Measurements from ENCODE around the gene CAMK2N2. TPM values are rescaled to one million over a fixed set of nuclear protein-coding genes. Genes with fewer than 3 reads are reported as not detected.

The CAMK2N2 gene
- polyA plus RNA-seq, 1 donor (not counting 4 experiments of a cell fraction or from before 2014, with no cell fraction given) = 0.18 TPM

GRCh38 chr3:184275961-184276910, 14.9 kb upstream of the CAMK2N2 start, which contains the start of gene ECE2:
Gene ECE2 (plus strand): TSS chr3:184276022. CDS start chr3:184276154, 132 bp downstream.
- no peak within 1 kb of the TSS for H3K27ac ChIP-seq (ENCODE audit: control insufficient read depth, insufficient read depth, low read length)
- no peaks in the 10 kb centered on the region for H3K79me2 ChIP-seq (ENCODE audit: control insufficient read depth, insufficient read depth, low read length)
- H3K9me1 ChIP-seq (ENCODE audit: control insufficient read depth, extremely low read depth, insufficient read depth, low read length) = no peaks in the 10 kb centered on the region
- no peaks in the 10 kb centered on the region for H4K20me1 ChIP-seq (ENCODE audit: control insufficient read depth, extremely low read depth, insufficient read depth, low read length)
- H2AFZ ChIP-seq (ENCODE audit: control insufficient read depth, low read length) = no peak within 1 kb of the TSS
- no peak within 1 kb of the TSS for H3K9ac ChIP-seq (ENCODE audit: control insufficient read depth, extremely low read depth, insufficient read depth, low read length)
- no peaks in the 10 kb centered on the region for H3K4me1 ChIP-seq (ENCODE audit: control insufficient read depth, extremely low read depth, insufficient read depth, low read length)
- DNase-seq (ENCODE audit: low read depth, low spot score) (no peak), FAIRE-seq (no peak)
- H3K4me2 ChIP-seq (ENCODE audit: control insufficient read depth, extremely low read depth, insufficient read depth, low read depth, low read length) = no peak within 1 kb of the TSS
- peaks cover 40% of the 10 kb centered on the region for H3K27me3 ChIP-seq (ENCODE audit: control insufficient read depth, extremely low read depth, insufficient read depth, low read length)
- TF ChIP-seq EZH2 (IDR thresholded peaks at IDR 0.05; ENCODE audit: low read length) = no peak
- no peak for TF ChIP-seq CTCF (optimal IDR thresholded peaks at IDR 0.05 in 1 of 3, IDR thresholded peaks at IDR 0.05 in 1 of 3, conservative IDR thresholded peaks at IDR 0.05 in 1 of 3; ENCODE audit: extremely low read depth in 1 of 3, insufficient read depth in 2 of 3, low read length in 3 of 3)
- no peaks in the 10 kb centered on the region for H3K36me3 ChIP-seq (ENCODE audit: control insufficient read depth in 2 of 2, extremely low read depth in 1 of 2, insufficient read depth in 2 of 2, low read length in 2 of 2)
- no peak within 1 kb of the TSS for H3K4me3 ChIP-seq (ENCODE audit: control insufficient read depth in 2 of 3, extremely low read depth in 1 of 3, insufficient read depth in 2 of 3, low read depth in 1 of 3, low read length in 3 of 3)
- dilution Hi-C loops (cut with MboI; ENCODE audit: extremely low pct_ligation_motif_present, low sequenced_read_pairs) = no loop called here
- H3K9me3 ChIP-seq (ENCODE audit: control insufficient read depth, low read depth, low read length) = no peaks in the 10 kb centered on the region

GRCh38 chr3:184275381-184275701, 14.0 kb upstream of the CAMK2N2 start:
- Histone ChIP-seq H3K9ac (ENCODE audit: control insufficient read depth, extremely low read depth, insufficient read depth, low read length) (no peak overlapping the region), H4K20me1 (ENCODE audit: control insufficient read depth, extremely low read depth, insufficient read depth, low read length) (no peaks in the 10 kb centered on the region), H3K9me1 (ENCODE audit: control insufficient read depth, extremely low read depth, insufficient read depth, low read length) (no peaks in the 10 kb centered on the region), H3K36me3 (ENCODE audit: control insufficient read depth in 2 of 2, extremely low read depth in 1 of 2, insufficient read depth in 2 of 2, low read length in 2 of 2) (no peaks in the 10 kb centered on the region), H3K4me2 (ENCODE audit: control insufficient read depth, extremely low read depth, insufficient read depth, low read depth, low read length) (no peak overlapping the region), H2AFZ (ENCODE audit: control insufficient read depth, low read length) (no peak overlapping the region), H3K79me2 (ENCODE audit: control insufficient read depth, insufficient read depth, low read length) (no peaks in the 10 kb centered on the region), H3K9me3 (ENCODE audit: control insufficient read depth, low read depth, low read length) (no peaks in the 10 kb centered on the region), H3K27me3 (ENCODE audit: control insufficient read depth, extremely low read depth, insufficient read depth, low read length) (peaks cover 40% of the 10 kb centered on the region), H3K27ac (ENCODE audit: control insufficient read depth, insufficient read depth, low read length) (no peak overlapping the region), H3K4me3 (ENCODE audit: control insufficient read depth in 2 of 3, extremely low read depth in 1 of 3, insufficient read depth in 2 of 3, low read depth in 1 of 3, low read length in 3 of 3) (no peak overlapping the region), H3K4me1 (ENCODE audit: control insufficient read depth, extremely low read depth, insufficient read depth, low read length) (no peaks in the 10 kb centered on the region)
- DNase-seq (ENCODE audit: low read depth, low spot score) = no peak
- no peak for FAIRE-seq
- peak; percentile 86 for TF ChIP-seq EZH2 (IDR thresholded peaks at IDR 0.05; ENCODE audit: low read length)
- no peak for TF ChIP-seq CTCF (optimal IDR thresholded peaks at IDR 0.05 in 1 of 3, IDR thresholded peaks at IDR 0.05 in 1 of 3, conservative IDR thresholded peaks at IDR 0.05 in 1 of 3; ENCODE audit: extremely low read depth in 1 of 3, insufficient read depth in 2 of 3, low read length in 3 of 3)
- dilution Hi-C loops (cut with MboI; ENCODE audit: extremely low pct_ligation_motif_present, low sequenced_read_pairs) = no loop called here

All from keratinocyte (primary cell).